GM18511 (cell line): Measurements from ENCODE around the gene AP4M1.

Experiments used
- ATAC-seq: cut with Tn5 transposase; IDR thresholded peaks from one replicate; pipeline ENCODE4 v1.9.1; 2021; ENCODE audit warnings: mild to moderate bottlenecking, moderate library complexity; ENCODE audit not compliant: unreplicated experiment

The AP4M1 gene

DNA sequence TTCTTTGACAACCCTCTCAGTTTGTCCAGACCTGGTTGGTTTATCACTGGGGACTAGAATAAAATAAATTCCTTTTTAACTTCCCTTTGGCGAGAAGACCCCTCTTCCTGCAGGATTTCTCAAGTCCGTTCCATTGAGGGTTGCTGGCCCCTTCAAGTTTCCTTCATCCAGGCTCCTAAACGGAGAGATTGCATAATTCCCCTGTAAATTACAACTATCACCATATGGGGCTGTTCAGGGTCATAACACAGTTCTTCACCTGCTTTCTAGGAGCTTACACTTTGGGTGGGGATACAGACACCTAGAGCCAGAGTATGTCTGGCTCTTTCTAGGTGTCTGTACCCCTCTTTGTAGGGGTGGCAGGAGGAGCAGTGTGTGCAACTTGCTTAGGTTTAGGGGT, 15.9 kb upstream of the AP4M1 start:
- ATAC-seq: no peak

DNA sequence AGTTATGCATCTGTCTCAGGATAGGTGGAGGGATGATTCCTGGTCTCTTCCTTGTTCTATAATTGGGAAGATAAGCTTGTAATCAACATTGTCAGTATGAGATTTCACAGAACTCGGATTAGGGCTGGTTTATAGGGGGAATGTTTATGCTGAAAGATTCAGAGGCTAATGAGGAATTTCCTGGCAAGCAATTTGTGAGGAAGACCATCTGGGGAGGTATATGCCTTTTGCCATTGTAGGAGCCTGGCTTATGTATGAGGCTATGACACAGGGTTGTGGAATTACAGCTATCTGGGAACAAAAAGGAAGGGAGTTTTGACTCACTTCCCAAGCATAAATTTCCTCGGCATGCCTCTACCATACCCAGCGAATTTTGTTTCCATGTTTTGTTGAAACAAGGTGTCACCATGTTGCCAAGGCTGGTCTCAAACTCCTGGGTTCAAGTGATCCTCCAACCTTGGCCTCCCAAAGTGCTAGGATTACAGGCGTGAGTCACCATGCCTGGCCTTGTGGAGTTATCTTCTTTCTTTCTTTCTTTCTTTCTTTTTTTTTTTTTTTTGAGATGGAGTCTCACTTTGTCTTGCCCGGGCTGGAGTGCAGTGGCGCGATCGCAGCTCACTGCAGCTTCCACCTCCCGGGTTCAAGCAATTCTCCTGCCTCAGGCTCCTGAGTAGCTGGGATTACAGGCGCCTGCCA, 14.2 kb upstream of the AP4M1 start:
- ATAC-seq: no peak

DNA sequence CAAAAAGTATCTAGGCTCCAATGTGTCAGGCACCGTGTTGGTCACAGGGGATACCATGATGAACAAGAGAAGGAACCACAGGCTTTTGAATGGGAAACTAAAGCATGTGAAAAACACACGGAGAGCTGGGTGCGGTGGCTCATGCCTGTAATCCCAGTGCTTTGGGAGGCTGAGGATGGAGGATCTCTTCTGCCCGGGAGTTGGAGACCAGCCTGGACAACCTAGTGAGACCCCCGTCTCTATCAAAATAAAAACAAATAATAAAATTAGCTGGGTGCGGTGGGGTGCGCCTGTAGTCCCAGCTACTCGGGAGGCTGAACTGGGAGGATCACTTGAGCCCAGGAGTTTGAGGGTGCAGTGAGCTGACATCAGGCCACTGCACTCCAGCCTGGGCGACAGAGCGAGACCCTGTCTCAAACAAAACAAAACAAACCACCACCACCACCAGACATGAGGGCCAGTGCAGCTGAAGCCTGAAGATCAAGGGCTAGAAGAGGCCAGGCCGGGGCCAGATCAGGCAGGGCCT, 13.3 kb upstream of the AP4M1 start:
- ATAC-seq: no peak

DNA sequence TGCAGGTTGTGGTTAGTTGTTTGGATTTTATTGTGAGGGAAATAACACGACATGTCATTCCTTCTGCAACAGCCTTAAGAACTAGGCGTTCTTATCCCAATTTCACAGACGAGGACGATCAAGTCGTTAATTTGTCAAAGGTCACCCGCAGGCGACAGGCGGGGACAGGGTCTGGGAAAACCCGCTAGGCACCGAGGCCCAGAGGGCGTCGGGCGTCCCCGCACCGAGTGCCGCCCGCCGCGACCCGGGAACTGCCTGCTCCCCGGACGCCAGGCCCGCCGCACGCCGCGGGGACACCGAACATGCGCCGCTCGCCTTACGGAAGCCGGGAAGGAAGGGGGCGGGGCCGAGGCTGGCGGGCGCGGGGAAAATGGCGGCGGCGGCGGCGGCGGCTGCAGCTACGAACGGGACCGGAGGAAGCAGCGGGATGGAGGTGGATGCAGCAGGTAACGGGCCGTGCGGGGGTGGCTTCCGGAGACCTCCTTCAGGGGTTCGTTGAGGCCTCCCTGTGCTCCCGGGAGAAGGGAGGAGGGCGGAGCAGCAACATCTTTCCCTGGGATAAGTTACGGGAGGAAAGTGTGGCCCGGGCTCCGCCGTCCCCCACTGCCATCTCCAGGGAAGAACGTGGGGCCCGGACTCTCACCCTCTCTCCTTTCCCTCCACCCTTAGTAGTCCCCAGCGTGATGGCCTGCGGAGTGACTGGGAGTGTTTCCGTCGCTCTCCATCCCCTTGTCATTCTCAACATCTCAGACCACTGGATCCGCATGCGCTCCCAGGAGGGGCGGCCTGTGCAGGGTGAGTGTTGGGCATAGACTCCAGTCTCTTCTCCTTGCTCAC, 12.6 kb upstream of the AP4M1 start, which contains the start of gene COPS6:
Gene COPS6 (plus strand): TSS at position 349 of the 837 bp plus-strand sequence. CDS start 22 bp downstream, at position 371.
- ATAC-seq: no peak

DNA sequence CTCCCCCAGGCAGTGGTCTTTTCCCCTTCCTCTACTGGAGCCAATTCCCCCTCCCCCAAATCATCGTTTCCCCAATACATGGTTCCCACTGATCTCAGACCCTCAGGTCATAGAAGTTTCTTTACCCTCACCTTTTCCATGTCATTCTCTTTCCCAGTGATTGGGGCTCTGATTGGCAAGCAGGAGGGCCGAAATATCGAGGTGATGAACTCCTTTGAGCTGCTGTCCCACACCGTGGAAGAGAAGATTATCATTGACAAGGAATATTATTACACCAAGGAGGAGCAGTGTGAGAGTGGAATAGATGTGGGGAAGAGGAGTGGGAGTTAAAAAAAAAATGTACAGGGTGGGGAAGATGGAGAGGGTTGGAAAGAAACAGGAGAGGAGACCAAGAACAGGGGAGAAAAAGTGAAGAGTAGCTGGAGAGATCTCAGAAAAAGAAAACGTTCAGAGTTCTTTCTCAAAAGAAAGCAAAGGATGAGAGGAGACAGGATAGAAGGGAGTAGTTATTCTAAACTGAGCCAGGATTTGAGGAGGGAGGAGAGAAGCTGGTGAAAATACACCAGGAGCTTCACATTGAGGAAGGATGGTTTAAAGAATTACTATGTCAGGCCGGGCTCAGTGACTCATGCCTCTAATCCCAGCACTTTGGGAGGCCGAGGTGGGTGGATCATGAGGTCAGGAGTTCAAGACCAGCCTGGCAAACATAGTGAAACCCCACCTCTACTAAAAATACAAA, 11.8 kb upstream of the AP4M1 start:
- no peak for ATAC-seq

DNA sequence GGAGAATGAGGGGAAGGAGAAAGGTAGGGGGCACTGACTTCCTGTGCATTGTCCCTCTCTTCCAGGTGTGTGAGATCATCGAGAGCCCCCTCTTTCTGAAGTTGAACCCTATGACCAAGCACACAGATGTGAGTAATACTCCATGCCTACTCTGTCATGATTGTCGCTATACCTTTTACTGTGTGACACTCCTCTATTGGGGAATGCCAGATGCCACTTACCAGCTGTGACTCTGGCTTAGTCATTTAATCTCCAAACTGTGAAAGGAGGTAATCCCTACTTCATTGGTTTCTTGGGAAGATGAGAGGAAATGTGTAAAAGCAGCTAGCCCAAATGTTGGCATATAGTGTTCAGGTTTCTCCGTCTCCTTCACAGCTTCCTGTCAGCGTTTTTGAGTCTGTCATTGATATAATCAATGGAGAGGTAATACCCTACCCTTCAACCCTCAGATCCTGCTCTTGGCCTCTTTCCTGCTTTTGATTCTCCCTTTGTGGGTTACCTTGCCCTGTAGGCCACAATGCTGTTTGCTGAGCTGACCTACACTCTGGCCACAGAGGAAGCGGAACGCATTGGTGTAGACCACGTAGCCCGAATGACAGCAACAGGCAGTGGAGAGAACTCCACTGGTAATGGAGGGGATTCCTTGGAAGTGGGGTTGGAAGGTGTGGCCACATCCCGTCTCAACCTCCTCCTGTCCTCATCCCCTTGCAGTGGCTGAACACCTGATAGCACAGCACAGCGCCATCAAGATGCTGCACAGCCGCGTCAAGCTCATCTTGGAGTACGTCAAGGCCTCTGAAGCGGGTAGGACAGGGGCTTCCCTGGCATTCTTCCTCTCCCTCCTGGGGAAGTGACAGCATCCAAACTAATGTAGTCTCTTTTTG, 10.7 kb upstream of the AP4M1 start:
- no peak for ATAC-seq

DNA sequence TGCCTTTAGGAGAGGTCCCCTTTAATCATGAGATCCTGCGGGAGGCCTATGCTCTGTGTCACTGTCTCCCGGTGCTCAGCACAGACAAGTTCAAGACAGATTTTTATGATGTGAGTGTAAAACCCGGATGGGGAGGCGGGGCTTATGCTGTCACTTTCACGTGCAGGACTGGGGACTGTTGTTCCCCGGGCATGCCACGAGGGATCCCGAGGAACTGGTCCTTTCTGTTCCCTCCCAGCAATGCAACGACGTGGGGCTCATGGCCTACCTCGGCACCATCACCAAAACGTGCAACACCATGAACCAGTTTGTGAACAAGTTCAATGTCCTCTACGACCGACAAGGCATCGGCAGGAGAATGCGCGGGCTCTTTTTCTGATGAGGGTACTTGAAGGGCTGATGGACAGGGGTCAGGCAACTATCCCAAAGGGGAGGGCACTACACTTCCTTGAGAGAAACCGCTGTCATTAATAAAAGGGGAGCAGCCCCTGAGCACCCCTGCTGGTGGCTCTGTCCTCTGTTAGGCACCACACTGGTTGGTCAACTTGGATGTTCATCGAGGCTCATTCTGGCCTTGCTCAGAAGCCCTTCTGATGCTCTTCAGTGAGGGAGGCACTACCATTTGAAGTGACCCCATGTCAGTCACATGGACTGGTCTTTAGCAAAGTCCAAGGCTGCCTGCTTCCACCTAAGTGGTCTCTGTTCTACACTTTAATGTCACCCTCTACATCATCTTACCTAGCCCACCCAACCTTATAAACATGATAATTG, 9.8 kb upstream of the AP4M1 start:
- no peak for ATAC-seq

DNA sequence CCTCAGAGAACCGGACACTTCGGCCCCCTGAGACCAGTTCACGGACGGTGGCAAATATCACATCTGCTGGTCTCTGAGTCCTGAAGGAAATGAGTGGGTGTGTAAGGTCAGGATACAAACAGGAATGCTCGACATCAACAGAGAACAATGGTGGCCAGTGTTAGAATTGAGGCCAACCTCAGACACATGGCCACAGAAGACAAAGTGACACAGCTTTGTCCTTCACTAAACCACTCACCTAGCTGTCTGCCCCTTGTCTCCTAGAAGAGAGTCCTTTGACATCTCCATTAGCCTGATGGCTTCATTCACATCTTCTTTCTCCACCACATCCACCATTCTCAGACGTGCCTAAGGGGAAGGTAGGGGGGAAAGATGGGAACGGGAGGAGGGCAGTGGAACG, 8.4 kb upstream of the AP4M1 start:
- ATAC-seq: no peak

DNA sequence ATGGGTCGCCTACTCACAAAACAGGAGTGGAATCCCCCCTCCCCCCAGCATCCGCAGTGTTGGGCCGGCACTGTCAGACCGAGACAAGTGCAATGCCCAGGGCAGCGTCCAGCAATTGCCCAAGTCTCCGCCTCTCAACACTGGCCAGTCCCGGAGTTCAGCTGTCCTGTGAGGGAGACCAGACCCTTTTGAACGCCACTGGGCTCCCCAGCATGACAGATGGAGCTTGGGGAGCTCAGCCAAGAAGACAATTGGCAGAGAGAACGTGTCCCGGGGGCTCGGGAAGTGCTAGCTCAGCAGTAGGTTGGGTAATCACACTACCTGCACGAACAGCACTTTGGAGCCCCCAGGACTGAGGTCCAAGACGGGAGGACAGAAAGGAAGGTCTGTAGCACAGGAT, 7.9 kb upstream of the AP4M1 start:
- ATAC-seq: no peak

DNA sequence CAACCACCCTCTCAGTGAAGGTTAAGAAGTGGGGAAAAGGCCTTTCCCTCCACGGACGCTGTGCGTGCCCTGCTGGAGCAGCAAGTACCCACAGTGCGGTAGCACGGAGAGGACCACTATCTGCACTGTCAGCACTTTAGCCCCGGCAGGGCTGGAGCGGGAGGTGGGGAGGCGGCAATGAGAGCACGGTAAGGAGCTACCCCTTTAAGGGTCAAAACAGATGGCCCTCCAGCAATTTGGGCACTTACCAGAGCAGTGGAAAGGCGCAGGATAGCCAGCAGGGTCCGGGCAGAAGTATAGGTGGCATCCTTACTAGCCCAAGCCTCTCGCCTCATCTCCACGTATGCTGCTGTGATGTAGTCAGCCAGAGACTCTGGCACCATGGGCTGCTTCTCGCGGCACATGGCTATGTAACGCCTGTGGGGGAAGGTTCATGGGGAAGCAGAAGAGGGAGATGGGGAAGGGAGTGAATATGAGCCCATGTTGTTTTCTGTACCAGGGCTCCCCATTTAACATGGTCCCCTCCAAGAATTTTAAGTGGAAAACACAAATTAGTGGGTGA, 7.4 kb upstream of the AP4M1 start:
- no peak for ATAC-seq

DNA sequence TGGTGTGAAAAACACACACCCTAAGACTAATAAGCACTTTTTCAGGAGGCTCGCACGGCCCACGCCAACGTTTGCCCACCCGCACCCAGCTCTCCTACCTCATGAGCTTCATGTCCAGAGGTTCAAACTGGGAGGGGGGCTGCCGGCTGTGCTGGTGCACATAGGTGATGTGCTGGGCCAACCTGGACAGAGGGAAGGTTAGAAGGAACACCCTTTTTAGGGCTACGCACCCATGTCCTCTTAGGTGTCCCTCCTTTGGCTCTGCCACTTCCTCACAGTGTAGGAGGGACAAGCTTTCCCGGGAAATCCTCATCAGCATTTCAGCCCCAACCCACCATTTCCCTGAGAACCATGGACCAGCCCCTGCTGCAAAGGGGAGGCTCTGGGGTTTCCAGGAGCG, 6.2 kb upstream of the AP4M1 start:
- ATAC-seq: no peak

DNA sequence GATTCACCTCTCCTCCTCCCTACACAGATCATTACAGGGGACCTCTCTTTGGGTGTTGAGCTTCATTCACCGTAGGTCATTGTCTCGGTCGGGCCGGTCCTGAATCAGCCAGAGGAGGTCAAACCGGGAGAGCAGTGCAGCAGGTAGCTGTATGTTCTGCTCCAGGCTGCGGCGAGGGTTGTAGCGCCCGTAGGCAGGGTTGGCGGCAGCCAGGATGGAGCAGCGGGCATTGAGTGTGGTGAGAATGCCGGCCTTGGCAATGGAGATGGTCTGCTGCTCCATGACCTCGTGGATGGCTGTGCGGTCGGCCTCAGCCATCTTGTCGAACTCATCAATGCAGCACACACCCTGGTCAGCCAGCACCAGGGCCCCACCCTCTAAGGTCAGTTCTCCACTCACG, 5.7 kb upstream of the AP4M1 start:
- ATAC-seq: no peak

DNA sequence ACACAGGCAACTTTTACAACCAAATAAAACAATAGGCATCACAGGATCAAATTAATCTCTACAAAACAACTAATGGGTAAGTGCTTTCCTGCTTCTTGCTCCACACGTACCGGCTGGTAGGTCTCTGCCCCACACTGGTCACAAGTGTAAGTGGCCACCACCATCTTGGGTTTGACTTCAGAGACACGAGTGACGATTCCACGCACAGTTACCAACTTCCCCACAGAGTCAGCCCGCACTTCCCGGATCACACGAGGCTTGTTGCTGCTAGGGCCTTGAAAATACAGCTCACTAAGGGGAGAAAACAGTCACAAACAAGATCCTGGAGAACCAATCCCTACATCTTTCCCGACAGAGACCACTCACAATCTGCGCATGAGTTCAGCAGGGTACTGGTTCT, 2.5 kb upstream of the AP4M1 start:
- ATAC-seq: no peak

DNA sequence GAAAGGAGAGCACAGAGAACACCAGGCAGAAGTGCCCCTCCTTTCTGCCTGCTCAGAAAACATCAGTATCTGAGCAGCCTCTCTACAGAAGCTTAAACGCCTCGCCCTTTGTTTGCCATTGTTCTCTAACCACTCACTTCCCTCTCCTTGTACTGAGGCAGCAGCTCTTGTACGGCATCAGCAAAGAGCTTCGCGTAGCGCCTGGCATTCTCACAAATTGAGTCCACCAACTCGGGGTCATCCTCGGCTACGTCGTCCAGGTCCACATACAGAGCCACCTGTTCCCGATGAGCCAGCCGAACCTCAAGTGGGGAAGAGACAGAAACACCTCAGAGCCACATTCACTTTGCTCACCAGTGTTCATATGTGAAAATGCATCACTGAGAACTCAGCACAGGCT, 2.0 kb upstream of the AP4M1 start:
- ATAC-seq: no peak

DNA sequence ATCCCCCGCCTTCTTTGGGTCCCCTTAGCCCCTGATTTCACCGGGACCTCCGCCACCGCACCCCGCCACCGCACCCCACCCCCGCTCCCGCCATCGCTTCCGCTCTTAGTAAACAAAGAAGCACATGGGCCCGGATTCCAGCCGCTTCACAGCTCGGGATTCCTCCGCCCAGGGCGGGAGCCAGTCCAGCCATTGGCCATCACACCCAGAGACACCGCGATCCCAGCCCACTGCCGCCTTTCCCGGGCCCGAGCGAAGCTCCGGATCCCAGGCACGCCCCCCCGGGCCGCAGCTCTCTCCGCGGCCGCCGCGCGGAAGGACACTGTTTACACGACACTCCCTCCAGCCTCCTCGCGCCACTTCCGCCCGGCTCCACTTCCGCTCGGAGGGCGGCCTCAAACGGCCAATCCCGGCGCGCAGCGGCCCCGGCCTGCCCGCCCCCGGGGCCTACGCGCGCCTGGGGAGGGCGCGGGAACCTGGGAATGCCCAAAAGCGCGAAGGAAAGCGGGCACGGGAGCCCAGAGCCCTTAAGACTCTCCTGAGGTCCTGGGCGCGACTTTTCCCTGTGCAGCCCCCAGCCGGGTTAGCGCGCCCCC, 925 bp upstream of the AP4M1 start:
- peak; percentile 78 for ATAC-seq

DNA sequence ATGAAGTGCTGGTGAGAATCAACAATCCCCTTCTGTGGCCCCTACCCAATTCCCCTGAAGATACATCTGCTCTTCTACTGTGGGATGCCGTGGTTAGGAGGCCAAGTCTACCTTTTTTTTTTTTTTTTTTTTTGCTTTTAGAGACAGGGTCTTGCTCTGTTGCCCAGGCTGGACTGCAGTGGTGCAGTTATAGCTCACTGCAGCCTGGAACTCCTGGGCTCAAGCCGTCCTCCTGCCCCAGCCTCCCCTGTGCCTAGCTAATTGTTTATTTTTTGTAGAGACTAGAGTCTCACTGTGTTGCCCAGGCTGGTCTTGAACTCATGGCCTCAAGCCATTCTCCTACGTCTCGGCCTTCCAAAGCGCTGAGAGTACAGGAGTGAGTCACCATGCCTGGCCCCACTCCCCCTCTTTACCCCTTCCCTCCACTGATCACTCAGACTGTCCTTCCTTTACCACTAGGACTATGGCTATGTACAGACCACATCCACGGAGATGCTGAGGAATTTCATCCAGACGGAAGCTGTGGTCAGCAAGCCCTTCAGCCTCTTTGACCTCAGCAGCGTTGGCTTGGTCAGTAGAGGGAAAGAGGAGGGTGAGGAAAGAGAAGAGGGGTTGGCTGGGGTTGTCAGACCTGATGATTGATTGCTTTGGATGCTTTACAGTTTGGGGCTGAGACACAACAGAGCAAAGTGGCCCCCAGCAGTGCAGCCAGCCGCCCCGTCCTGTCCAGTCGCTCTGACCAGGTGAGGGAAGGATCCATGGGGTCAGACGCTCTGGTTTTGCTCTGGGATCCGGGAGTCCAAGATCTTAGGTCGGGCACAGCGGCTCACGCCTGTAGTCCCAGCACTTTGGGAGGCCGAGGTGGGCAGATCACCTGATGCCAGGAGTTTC, 1.8 kb downstream of the AP4M1 start:
- ATAC-seq: no peak

DNA sequence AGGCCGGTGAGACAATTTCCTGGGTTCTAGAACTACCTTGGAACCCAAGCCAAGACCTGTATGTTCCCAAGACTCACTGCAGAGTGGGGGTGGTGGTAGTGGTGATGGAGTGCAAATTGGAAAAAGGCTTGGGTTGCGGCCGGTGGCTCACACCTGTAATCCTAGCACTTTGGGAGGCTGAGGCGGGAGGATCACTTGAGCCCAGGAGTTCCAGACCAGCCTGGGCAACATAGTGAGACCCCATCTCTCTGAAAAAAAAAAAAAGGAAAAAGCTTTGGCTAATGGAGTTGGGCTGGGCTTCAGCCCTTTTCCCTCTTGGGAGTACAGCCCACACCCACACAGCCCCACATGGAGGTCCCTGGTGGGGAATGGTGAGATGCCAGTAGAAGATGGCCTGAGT, 4.1 kb downstream of the AP4M1 start:
- no peak for ATAC-seq

DNA sequence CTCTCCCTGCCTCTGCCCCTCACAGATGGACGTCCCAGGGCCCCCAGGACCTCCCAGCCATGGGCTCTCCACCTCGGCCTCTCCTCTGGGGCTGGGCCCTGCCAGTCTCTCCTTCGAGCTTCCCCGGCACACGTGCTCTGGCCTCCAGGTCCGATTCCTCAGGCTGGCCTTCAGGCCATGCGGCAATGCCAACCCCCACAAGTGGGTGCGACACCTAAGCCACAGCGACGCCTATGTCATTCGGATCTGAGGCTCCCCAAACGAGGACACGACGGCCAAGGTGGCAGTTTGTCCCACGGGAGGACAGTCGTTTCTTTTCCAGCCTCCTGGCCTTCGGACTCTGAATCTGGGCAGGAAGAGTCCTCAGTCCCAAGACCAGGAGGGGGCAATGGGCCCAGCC, 5.2 kb downstream of the AP4M1 start:
- no peak for ATAC-seq
